ENCODE measurements around the gene GPI. TPM values are rescaled to one million over a fixed set of nuclear protein-coding genes. Genes with fewer than 3 reads are reported as not detected.
"Not testable (repeated sequence)": the region's sequence is repeated elsewhere in the genome, so short reads cannot be mapped to it uniquely, and the experiment has no call there.

Gene GPI
- polyA plus RNA-seq, 1 donor: 162 TPM

- no peak for DNase-seq (ENCODE audit: low read depth)
These were observed 2.6 kb downstream of the GPI start for GRCh38 chr19:34367624-34367957.

GRCh38 chr19:34368338-34368737 is 3.3 kb downstream of the GPI start:
- DNase-seq (ENCODE audit: low read depth): no peak

- not testable (repeated sequence) for DNase-seq (ENCODE audit: low read depth)
These were observed 4.2 kb downstream of the GPI start for GRCh38 chr19:34369166-34369565.

- no peak for DNase-seq (ENCODE audit: low read depth)
These were observed 5.1 kb downstream of the GPI start for GRCh38 chr19:34370117-34370516.

GRCh38 chr19:34370983-34371382 is 6.0 kb downstream of the GPI start:
- DNase-seq (ENCODE audit: low read depth): no peak

- no peak for DNase-seq (ENCODE audit: low read depth)
These were observed 8.7 kb downstream of the GPI start for GRCh38 chr19:34373601-34374288.

GRCh38 chr19:34375598-34375997 is 10.6 kb downstream of the GPI start:
- no peak for DNase-seq (ENCODE audit: low read depth)

- DNase-seq (ENCODE audit: low read depth): no peak
These were observed 15.7 kb downstream of the GPI start for GRCh38 chr19:34380639-34381241.

- DNase-seq (ENCODE audit: low read depth): no peak
These were observed 16.6 kb downstream of the GPI start for GRCh38 chr19:34381399-34382251.

- DNase-seq (ENCODE audit: low read depth): no peak
These were observed 17.5 kb downstream of the GPI start for GRCh38 chr19:34382471-34382870.

GRCh38 chr19:34383599-34383998 is 18.6 kb downstream of the GPI start:
- no peak for DNase-seq (ENCODE audit: low read depth)

GRCh38 chr19:34386645-34387445 is 21.8 kb downstream of the GPI start:
- no peak for DNase-seq (ENCODE audit: low read depth)

GRCh38 chr19:34387446-34387810 is 22.4 kb downstream of the GPI start:
- DNase-seq (ENCODE audit: low read depth): no peak

GRCh38 chr19:34388745-34389144 is 23.7 kb downstream of the GPI start:
- not testable (repeated sequence) for DNase-seq (ENCODE audit: low read depth)

- DNase-seq (ENCODE audit: low read depth): no peak
These were observed 26.8 kb downstream of the GPI start for GRCh38 chr19:34391813-34392212.

GRCh38 chr19:34393031-34393430 is 28.0 kb downstream of the GPI start:
- no peak for DNase-seq (ENCODE audit: low read depth)

GRCh38 chr19:34393629-34394028 is 28.6 kb downstream of the GPI start:
- peak; percentile 32 for DNase-seq (ENCODE audit: low read depth)

- no peak for DNase-seq (ENCODE audit: low read depth)
These were observed 32.9 kb downstream of the GPI start for GRCh38 chr19:34397853-34398252.

- DNase-seq (ENCODE audit: low read depth): no peak
These were observed 34.9 kb downstream of the GPI start for GRCh38 chr19:34399886-34400285.

- DNase-seq (ENCODE audit: low read depth): not testable (repeated sequence)
These were observed 35.8 kb downstream of the GPI start for GRCh38 chr19:34400844-34401243.

- no peak for DNase-seq (ENCODE audit: low read depth)
These were observed 37.1 kb downstream of the GPI start for GRCh38 chr19:34402074-34402600.

- DNase-seq (ENCODE audit: low read depth): no peak
These were observed 38.8 kb downstream of the GPI start for GRCh38 chr19:34403784-34404108.

Data from forelimb muscle (tissue), 1 donor.